NCI-H446 (cell line): ENCODE data around the gene PLXNC1.

Experiments
- DNase-seq, 2 experiments: peaks; one replicate each; lab custom pipeline; 2025; lab: John Stamatoyannopoulos, UW

PLXNC1 gene

DNA sequence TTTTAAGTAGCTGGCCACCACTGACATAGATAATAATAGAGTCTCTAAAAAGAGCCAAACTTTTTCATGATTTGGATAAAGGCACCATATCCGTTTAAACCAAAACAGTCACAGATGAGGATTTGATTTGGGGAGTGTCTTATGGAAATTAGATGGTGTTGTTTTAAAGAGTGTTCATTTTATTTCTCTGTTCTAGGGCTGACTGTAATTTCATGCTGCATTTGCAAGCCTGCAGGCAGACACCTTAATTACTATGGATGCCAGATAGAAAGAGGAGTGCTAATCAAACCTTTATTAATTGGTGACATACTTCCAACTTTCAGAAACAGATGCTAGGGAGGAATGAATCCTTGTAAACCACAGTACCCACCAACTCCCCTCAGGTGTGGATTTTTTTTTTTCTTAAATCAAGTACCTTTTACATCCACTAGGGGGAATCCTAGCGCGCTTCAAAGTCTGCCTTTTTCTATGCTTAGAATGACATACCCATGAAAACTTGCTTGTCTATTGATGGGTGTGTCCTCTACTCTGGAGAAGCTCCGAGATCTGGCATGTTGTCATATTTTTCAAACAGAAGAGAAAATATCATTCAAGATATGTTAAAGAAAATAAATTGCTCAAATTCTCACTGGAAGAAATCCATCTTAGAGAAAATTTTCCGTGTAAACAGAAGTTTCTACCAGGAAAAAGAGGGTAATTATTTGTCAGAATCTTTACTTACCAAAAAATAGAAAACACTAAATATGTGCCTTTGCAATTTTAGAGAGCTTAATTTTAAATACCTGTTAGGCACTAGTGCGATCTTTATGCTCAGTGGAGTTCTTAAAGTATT lies 14.2 kb upstream of the PLXNC1 start:
- peak in 1 of 2 experiments; percentile 67 for DNase-seq

DNA sequence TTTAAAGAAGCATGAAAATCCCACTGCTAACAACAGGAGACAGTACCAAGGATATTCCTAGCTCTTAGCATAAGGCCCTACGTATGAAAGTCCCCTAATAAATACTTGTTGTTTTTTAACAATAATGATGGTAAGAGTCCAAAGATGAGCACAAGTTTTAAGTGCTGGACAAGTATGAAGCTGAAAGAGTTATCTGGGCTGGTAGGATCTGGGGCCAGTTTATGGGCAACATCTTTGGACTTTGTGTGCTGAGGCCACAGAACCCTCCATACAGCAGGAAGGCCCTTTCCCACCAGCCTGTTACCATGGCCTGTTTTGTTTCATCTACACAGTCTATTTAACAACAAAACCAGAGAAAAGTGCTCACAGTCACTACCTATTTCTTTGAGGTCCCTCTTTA lies 12.5 kb upstream of the PLXNC1 start:
- DNase-seq = no peak

DNA sequence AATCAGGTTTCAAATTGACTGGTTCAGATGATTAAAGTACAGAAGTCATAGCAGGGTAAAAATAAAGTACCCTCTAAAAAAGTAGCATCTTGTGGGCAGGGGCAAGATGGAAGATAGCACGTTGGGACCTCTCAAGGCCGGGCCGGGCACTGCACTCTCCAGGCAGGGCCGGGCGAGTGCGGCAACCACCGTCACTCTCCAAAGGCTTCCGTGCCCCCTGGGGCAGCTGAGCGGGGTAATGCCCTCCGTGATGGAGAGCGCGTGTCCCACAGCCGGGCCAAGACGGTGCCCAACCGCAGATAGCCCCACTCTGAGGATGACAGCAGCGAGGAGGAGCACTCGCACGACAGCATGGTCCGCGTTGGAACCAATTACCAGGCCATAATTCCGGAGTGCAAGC lies 8.6 kb upstream of the PLXNC1 start:
- no peak for DNase-seq

DNA sequence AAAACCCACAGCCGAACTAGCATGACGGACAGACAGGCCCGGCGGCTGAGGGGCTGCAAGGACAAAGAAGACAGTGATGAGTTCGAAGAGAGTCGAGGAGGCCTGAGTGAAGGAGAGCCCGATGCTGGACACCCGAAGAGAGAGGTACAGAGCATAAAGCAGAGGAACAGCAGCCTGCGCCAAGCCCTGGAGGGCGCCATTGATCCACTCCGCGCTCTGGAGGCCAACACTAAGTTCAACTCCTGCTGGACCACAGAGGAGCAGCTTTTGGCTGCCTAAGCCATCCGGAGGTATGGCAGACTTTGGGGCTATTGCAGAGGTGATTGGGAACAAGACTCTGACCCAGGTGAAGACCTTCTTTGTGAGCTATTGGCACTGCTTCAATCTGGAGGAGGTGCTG lies 7.8 kb upstream of the PLXNC1 start:
- peak in 1 of 2 experiments; percentile 22 for DNase-seq

DNA sequence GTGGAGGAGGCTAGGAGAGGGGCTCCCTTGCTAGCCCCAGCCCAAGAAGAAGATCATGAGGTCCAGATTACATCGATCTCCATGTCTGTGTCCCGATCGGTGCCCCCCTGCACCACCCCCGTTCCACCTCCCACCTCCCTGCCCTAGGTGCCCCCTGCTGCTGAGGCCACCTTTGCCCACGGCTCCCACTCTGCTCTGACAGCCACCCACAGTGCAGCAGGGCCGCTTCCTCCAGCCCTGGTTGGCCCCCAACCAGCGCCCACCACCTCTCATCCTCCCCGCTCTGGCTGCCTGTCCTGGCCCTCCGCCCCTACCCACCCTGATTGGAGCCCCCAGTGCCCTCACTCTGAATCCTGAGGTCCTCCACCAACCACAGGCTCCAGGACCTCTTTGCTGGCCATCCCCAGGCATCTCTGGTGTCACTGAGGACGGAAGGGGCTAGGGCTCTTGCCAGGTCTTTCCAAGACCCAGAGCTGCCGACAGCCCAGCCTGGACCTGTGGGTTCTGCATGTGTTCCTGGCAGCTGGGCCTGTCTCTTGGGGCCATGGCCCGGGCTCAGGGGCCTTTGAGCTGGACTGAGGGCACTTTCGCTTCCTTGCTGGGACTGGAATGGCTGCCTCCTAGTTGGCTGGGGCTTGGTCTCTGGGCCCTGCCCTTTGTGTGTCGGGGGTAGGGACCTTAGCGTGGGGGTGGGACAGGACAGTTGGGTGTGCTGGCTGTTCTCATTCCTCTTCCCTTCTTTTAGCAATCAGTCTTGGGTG lies 7.2 kb upstream of the PLXNC1 start:
- no peak for DNase-seq

DNA sequence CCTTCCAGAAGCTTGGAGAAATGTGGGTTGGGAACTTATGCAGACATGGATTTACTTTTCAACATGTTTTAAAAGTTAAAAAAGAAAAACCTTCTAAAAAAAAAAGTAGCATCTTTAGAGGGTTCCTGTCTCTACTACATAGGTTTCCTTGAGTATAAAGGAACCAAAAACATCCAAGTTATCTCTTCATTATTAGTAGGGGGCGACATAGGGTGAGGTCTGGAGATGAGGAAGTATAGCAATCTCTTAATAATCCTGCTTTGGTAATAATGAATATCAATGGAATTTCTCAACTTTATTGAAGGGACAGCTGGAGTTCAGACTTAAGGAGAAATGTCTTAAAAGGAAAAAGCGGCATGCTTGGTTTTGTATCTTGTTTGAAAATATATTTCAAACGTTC lies 6.5 kb upstream of the PLXNC1 start:
- no peak for DNase-seq

DNA sequence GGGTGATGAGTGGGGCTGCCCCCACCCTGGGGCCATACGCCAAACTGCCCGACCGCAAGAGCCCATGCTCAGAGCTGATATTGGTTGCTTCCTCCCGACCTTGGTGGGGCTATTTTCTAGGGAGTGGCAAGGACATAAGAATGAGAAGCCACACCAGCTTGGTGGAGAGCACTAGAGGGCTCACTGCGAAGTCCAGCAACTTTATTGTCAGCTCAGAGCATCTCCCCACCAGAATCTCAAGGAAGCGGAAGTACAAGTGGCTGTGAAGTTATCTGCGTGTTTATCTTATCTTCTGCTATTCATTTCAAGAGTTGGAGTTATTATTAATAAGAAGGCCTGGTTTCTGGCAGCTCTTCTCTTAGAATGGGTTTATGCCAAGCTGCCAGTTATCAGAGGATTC lies 4.9 kb upstream of the PLXNC1 start:
- DNase-seq = no peak

DNA sequence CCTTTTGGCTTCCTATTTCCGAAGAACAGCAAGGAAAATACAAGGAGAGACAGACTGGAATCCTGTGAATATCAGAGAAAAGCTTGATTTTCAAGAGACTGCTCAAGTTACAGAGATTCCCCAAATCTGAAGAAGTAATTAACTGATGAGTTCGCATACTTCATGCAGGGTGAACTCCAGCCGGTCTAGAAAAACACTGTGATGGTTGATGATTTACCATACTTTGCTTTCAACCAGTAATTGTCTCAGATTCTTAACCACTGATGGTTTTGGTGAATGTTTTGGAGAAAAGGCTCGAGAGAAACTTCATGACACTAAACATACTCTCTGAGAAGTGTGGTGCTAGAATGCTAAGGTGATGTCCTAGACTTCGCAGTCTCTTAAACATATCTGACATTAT lies 4.4 kb upstream of the PLXNC1 start:
- DNase-seq = no peak

DNA sequence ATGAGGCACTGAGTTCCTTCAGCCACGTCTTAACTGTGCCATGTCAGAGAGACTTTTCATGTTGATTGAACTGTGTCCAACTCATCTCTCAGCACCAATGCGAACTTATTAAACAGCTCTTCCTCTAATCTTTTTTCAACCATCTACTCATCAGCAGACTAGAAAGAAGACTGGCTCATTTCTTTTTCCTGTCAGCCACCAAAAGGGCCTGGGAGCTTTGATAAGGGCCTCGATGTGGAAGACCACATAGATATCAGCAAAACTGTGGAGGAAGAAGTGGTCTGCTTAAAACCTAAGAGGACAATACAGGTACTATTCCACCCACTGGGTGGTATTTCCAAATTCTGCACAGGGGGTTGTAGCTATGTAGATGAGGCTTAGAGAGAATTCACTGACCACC lies 3.6 kb upstream of the PLXNC1 start:
- no peak for DNase-seq

DNA sequence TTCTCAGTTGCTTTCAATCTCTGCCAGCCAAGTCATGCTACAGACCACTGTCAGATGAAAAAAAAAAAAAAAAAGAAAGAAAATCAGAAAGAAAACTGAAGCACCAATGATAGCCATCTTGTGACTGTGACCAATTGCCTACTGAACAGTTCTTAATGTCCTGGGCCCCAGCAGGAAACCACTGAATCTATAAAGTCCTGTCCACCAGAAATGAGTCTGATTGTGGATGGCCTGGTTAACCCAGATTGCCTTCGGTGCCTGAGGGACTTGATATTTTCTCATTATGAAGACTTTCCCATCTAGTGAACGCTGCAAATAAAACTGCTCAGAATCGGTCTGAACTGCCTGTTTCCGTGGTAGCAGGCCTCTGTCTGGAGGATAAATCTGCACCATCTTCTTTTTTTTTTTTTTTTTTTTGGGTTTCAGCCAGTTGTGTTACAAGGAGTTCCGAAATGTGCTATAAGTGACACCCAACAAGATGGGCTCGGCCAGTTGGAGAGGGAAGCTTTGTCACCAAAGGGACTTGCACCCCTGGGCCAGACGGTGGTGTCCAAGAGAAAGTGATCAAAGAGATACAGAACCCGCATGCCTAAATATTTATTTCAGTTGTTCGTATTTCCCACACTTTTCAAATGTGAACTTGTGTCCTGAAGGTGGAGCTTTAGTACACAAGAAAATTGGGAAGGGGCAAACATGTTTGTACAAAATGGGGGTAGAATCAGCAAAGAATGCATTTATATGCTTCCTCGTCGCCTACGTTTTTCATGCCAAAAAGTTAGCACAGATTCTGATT lies 3.0 kb upstream of the PLXNC1 start:
- no peak for DNase-seq

DNA sequence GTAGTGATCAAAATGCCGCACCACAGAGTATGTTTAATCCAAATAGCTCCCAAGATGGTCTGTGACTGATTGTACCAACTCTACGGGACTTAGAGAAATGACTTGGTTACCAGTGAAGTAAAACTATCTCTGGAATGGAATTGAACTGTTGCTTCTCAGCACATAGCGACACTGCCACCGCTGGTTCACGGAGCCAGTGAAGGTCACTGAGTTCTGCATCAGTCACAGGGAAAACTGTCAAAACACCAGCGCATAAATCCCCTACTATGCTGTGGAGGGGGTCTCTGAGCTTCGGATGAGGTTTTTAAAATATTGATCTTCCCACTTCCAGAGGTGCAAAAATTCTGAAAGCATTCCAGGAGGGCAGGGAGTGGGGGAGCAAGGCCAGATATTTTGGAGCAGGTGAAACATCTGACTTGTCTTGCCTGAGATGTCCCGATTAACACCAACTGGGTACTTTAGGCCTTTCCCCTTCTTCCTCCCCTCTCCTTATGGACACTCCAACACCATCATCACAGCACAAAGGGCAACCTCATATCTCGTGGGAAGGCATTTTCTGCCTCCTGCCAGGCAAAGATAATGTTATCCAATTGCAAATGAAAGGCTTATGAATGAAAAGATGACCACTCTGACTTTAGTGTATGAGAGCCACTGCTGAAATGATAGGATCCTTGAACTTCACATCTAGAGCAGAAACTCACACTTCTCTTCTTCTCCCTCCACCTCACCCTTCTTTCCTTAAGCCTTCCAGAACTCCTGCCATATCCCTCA lies 2.0 kb upstream of the PLXNC1 start:
- DNase-seq = no peak

DNA sequence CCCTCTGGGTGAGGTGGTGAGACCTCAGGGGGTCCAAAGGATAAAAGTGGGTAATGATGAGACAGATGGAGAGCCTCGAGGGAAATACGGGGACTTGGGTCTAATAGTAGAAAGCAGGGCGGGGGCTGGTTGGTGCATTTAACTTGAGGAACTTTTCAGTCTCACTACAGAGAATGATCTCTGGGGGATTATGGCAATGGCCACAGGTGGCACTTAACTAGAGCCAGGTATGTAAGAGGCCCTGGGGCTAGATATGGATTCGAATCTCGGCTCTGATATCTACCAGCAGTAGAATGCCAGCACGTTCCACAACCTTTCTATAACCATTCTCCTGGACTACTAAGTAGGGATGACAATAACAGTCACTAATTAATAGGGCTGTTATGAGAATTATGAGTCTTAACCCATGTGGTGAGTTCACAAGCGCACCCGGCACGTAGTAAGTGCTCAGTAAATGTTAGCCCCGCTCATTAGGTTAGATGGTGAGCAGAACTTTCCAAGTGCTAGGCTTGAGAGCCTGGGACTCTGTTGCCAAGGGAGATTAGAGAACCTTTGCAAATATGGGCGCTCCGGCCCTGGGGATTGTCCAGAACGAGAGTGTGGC lies 888 bp upstream of the PLXNC1 start:
- DNase-seq = no peak

DNA sequence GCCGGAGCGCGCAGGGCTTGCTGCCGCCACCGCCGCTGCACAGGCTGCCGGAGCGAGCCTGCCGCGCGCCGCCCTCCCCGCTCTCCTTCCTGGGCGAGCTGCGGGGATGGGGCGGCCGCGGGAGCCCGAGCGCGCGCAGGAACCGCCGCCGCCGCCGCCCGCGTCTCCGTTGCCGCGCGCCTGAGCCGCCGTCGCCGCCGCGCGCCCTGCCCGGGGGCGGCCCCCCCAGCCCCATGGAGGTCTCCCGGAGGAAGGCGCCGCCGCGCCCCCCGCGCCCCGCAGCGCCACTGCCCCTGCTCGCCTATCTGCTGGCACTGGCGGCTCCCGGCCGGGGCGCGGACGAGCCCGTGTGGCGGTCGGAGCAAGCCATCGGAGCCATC lies 352 bp downstream of the PLXNC1 start:
- no peak for DNase-seq

DNA sequence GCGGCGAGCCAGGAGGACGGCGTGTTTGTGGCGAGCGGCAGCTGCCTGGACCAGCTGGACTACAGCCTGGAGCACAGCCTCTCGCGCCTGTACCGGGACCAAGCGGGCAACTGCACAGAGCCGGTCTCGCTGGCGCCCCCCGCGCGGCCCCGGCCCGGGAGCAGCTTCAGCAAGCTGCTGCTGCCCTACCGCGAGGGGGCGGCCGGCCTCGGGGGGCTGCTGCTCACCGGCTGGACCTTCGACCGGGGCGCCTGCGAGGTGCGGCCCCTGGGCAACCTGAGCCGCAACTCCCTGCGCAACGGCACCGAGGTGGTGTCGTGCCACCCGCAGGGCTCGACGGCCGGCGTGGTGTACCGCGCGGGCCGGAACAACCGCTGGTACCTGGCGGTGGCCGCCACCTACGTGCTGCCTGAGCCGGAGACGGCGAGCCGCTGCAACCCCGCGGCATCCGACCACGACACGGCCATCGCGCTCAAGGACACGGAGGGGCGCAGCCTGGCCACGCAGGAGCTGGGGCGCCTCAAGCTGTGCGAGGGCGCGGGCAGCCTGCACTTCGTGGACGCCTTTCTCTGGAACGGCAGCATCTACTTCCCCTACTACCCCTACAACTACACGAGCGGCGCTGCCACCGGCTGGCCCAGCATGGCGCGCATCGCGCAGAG lies 873 bp downstream of the PLXNC1 start:
- DNase-seq = peak in 1 of 2 experiments; percentile 5

DNA sequence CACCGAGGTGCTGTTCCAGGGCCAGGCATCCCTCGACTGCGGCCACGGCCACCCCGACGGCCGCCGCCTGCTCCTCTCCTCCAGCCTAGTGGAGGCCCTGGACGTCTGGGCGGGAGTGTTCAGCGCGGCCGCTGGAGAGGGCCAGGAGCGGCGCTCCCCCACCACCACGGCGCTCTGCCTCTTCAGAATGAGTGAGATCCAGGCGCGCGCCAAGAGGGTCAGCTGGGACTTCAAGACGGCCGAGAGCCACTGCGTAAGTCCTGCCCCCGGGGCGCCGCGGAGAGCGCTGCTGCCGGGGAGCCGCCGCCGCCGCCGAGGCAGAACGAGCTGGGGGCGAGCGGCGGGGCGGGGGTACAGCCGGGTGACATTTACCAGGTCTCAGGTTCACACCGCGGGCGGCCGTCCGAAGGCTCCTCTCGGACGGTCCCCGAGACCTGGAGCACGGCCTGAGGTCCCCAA lies 1.4 kb downstream of the PLXNC1 start:
- DNase-seq = no peak

DNA sequence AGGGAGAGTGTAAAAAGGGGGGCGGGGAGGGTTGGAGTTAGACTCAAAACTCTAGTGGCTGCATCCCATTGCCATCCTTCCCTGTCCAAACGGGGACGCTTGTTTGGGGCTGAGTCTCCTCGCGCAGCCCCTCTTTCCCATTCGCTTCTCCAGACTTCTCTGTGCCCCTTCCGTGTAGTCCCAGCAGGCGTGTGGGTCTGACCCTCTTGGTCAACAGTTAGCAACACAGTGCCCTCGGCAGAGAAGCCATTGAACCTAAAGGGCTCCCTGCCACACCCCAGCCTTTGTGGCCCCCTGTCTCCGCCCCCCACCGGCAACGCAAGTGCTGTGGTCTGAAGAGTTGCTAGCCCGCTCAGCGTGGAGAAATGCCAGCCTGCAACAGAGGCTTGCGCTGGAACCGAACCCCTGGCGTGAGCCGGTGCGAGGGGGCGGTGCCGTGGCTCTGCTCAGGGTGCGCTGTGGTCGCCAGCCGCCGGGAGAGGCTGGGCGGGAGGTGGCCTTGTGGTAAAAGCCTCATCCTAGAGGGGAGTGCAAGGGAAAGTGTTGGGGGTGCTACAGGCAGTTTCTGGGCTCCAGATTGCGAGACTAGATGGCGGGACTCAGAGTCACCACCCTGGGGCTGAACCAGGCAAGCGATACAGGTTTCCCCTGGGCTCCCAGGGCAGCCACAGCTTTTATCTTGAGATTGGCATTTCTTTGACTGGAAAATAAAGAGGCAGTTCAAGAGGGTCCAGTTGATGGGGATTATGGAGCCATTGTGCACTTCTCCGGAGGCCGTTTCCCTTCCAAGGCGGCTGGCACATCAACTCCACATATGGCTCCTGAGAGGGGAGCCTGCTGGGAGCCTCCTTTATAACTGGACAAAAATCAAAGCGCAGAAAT lies 2.1 kb downstream of the PLXNC1 start:
- DNase-seq = no peak

DNA sequence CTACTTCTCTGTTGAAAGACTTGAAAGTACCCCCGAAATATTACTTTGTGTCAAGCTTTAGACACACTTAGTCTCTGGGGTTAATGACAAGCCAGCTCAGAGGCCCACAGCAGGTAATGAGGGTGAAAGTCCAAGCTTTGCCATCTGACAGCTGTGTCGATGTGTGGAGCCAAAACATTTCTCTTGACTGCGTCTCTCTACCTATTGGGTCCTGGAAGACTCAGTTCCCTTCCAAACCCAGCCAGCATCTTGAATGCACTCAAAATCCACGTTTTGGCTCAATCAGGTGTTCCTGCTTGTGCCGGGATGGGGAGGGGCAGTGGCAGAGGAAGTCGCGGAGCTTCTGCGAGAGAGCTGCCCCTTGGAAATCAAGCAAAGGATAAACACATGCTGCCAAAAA lies 3.2 kb downstream of the PLXNC1 start:
- DNase-seq = no peak

DNA sequence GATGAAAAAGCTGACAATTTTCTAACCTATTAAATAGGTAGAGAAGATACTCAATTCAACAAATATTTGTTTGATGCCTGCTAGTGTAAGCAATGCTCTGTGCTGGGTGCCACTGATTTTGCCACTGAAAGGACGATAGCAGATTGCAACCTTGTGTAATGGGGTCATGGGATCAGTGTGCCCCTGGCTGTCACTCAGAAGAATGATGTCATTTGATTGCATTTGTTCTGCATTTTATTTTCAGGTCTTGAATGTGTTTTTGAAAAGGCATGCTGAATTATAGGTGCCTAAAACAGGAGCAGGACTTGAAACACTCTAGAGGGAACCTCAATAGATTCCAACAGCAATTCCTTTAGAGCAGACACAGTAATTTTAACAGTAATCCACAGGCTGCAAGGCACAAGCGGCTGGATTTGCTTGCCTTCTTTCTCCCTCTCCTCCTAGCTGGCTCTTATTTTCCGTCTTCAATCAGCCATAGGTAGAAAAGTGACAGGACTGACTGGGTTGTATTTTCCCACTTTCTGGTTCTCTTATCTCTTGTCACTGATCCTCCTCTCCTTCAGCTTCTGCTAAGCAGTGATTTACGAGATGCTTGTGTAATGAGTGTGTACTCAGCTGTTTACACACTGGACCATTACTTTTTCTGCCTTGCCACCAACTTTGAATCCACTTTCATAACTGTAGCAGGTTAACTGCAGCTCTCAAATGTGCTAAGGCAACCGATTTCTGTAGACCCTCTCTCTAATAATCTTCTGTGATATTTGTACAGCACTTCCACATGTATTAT lies 4.1 kb downstream of the PLXNC1 start:
- DNase-seq = no peak

DNA sequence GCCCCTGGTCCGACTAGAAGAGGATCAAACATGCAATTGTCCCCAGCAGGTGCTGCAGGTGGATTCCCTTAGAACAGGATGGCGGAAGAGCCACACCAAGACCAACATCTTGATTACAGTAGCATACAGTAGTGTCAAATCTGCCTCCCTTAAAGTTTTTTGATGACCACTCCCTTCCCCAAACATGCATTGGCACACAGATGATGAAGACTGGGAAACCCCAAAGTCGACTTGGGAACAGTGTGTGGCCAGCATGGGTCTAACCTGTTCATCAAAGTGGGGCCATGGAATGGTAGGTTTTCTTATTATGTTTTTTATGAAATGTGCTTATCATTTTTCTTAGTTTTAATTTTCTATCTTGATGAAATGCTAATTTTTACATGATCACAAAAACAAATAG lies 8.8 kb downstream of the PLXNC1 start:
- no peak for DNase-seq
